Neural cell (in vitro differentiated cells): ENCODE data around the gene ANAPC2. TPM values are rescaled to one million over a fixed set of nuclear protein-coding genes. Genes with fewer than 3 reads are reported as not detected.
A peak's percentile ranks its signal among the peaks of the same experiment; 100 is the strongest.

Experiments used
- H2AFZ ChIP-seq: fragments of 200-600, 300-800 bp; sonication (generic), shearing (Covaris generic); 2 replicates; pipeline ENCODE4 v1.6.0; 2014; ENCODE audit warnings: low read depth, mild to moderate bottlenecking, antibody characterized with exemption, low read length, moderate library complexity
- H3F3A ChIP-seq: fragments of 200-600 bp; shearing (Covaris generic); 2 replicates; pipeline ENCODE4 v1.6.1; 2016; ENCODE audit warnings: mild to moderate bottlenecking, moderate library complexity, mixed read lengths, antibody characterized with exemption, low read length; ENCODE audit not compliant: insufficient read depth, poor library complexity, severe bottlenecking
- H3K27ac ChIP-seq: fragments of 200-600, 300-800 bp; sonication (generic), shearing (Covaris generic); 2 replicates; pipeline ENCODE4 v1.5.1; 2014; ENCODE audit warnings: mild to moderate bottlenecking, low read length, moderate library complexity
- H3K27me3 ChIP-seq: fragments of 300-800, 200-600 bp; sonication (generic), shearing (Covaris generic); 2 replicates; pipeline ENCODE4 v1.6.0; 2014; ENCODE audit warnings: mild to moderate bottlenecking, low read depth, low read length, moderate library complexity; ENCODE audit not compliant: insufficient read depth
- H3K36me3 ChIP-seq: fragments of 300-800, 200-600 bp; sonication (generic), shearing (Covaris generic); 2 replicates; pipeline ENCODE4 v1.5.1; 2014; ENCODE audit warnings: mild to moderate bottlenecking, antibody characterized with exemption, low read length, moderate library complexity; ENCODE audit not compliant: insufficient read depth
- H3K4me2 ChIP-seq: fragments of 300-800, 200-600 bp; sonication (generic), shearing (Covaris generic); 2 replicates; pipeline ENCODE4 v1.6.0; 2014; ENCODE audit warnings: mild to moderate bottlenecking, low read length
- H3K4me3 ChIP-seq: fragments of 300-800, 200-600 bp; sonication (generic), shearing (Covaris generic); 2 replicates; pipeline ENCODE4 v1.5.1; 2014; ENCODE audit warnings: mild to moderate bottlenecking, low read length, moderate library complexity
- H3K79me2 ChIP-seq: fragments of 200-600 bp; shearing (Covaris generic); replicated peaks from 2 replicates; pipeline ENCODE4 v1.6.0; 2014; ENCODE audit warnings: mild to moderate bottlenecking, low read length, moderate library complexity; ENCODE audit not compliant: insufficient read depth
- H3K9ac ChIP-seq: fragments of 300-800, 200-600 bp; sonication (generic), shearing (Covaris generic); 2 replicates; pipeline ENCODE4 v1.6.1; 2016; ENCODE audit warnings: mild to moderate bottlenecking, low read length, mixed read lengths
- H3K9me2 ChIP-seq: fragments of 200-600 bp; shearing (Covaris generic); 2 replicates; pipeline ENCODE4 v1.6.1; 2016; ENCODE audit warnings: mild to moderate bottlenecking, low read length, mixed read lengths; ENCODE audit not compliant: insufficient read depth
- H3K9me3 ChIP-seq: fragments of 200-600, 300-800 bp; sonication (generic), shearing (Covaris generic); 2 replicates; pipeline ENCODE4 v1.6.1; 2016; ENCODE audit warnings: mild to moderate bottlenecking, mixed run types, low read length, moderate library complexity, mixed read lengths
- H4K20me1 ChIP-seq: fragments of 200-600 bp; shearing (Covaris generic); 2 replicates; pipeline ENCODE4 v1.6.1; 2016; ENCODE audit warnings: mild to moderate bottlenecking, mixed run types; ENCODE audit not compliant: insufficient read depth
- EP300 ChIP-seq: fragments of 450-650 bp; conservative IDR thresholded peaks from 2 replicates; pipeline ENCODE4 v1.6.1; 2014; ENCODE audit warnings: antibody characterized with exemption, mild to moderate bottlenecking, moderate library complexity; ENCODE audit not compliant: poor library complexity, severe bottlenecking
- EZH2 ChIP-seq: fragments of 200-600, 300-800 bp; shearing (Covaris generic), sonication (generic); IDR thresholded peaks from 2 replicates; pipeline ENCODE4 v1.6.1; 2014; ENCODE audit warnings: antibody characterized with exemption, low read length, borderline replicate concordance, mild to moderate bottlenecking; ENCODE audit not compliant: insufficient read depth, poor library complexity, severe bottlenecking
- MXI1 ChIP-seq: fragments of 450-650 bp; conservative IDR thresholded peaks from 2 replicates; pipeline ENCODE4 v1.6.1; 2014; ENCODE audit warnings: antibody characterized with exemption, mild to moderate bottlenecking; ENCODE audit not compliant: poor library complexity, severe bottlenecking
- POLR2AphosphoS5 ChIP-seq: IDR thresholded peaks from 2 replicates; pipeline ENCODE4 v1.6.1; 2012
- RAD21 ChIP-seq: fragments of 450-650 bp; conservative IDR thresholded peaks from 2 replicates; pipeline ENCODE4 v1.6.1; 2014; ENCODE audit warnings: antibody characterized with exemption, mild to moderate bottlenecking, moderate library complexity
- SMC3 ChIP-seq: fragments of 450-650 bp; conservative IDR thresholded peaks from 2 replicates; pipeline ENCODE4 v1.6.1; 2014; ENCODE audit warnings: antibody characterized with exemption, mild to moderate bottlenecking, moderate library complexity; ENCODE audit not compliant: poor library complexity
- TAF1 ChIP-seq: IDR thresholded peaks from 2 replicates; pipeline ENCODE4 v1.6.1; 2012; ENCODE audit warnings: low read depth
- polyA plus RNA-seq: library from polyadenylated mRNA; depleted of rRNA; stranded (reverse); fragments of >200 nt; gene quantifications from 2 replicates; pipeline ENCODE4 v1.2.3, GENCODE V29; 2014
- TF ChIP-seq, protein P1 (sequence below): IDR thresholded peaks from 2 replicates; pipeline ENCODE4 v1.6.1; 2012; ENCODE audit warnings: borderline replicate concordance
- TF ChIP-seq, protein P2 (sequence below): fragments of 450-650 bp; IDR thresholded peaks from 2 replicates; pipeline ENCODE4 v1.5.1; 2014; ENCODE audit warnings: antibody characterized with exemption, mild to moderate bottlenecking, moderate library complexity; ENCODE audit not compliant: poor library complexity, severe bottlenecking

The ANAPC2 gene
- polyA plus RNA-seq, 1 donor from 2014 or later = 38.1 TPM

DNA sequence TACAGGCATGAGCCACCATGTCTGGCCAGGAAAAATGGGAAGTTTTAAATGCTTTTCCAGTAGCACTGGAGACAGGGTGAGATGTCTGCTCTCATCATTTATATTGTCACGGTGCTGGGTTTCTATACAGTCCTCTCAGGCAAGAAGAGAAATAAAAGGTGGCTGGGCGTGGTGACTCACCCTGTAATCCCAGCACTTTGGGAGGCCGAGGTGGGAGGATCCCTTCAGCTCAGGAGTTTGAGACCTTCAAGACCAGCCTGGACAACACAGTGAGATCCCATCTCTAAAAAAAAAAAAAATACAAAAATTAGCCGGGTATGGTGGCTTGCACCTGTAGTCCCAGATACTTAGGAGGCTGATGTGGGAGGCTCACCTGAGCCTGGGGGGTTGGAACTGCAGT, 54.2 kb downstream of the ANAPC2 start:
- H3F3A ChIP-seq = no peaks in the 10 kb centered on the region
- H3K4me3 ChIP-seq = no peak overlapping the region
- peaks cover 39% of the 10 kb centered on the region for H3K27me3 ChIP-seq
- no peak overlapping the region for H3K27ac ChIP-seq
- no peak overlapping the region for H3K4me2 ChIP-seq
- H3K36me3 ChIP-seq = no peaks in the 10 kb centered on the region
- peaks cover 1% of the 10 kb centered on the region for H3K79me2 ChIP-seq
- H2AFZ ChIP-seq = no peak overlapping the region
- no peak for TF ChIP-seq EZH2
- no peak overlapping the region for H3K9ac ChIP-seq
- H4K20me1 ChIP-seq = no peaks in the 10 kb centered on the region
- H3K9me2 ChIP-seq = no peaks in the 10 kb centered on the region
- no peaks in the 10 kb centered on the region for H3K9me3 ChIP-seq

DNA sequence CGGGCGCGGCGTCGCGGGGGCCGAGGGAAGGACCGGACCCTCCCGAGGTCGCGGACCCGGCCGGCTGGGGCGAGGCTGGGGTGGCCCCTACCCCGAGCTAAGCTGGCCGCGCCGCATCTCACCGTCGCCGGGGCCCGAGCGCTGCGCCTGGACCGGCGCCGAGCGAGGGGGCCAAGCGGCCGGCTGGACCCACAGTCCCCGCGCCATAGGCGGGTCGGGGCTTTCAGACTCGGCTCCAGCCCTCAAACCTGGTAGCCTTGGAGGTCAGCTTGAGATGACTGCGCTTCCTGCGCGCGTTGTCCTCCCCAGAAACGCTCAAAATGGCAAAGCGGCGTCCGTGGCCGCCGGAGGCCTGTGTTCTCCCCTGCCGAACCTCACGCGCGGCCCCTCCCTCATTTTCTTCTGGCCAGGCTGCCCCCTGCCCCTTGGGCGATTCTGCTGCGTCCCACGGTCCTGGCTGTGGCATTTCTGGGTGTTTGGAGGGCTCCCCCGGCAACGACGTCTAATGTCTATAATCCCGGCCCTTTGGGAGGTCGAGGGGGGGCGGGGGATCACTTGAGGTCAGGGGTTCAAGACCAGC, 58.1 kb downstream of the ANAPC2 start:
- H3K27me3 ChIP-seq = peaks cover 6% of the 10 kb centered on the region
- no peaks in the 10 kb centered on the region for H3K36me3 ChIP-seq
- H3K27ac ChIP-seq = peak overlapping the region; percentile 85
- H3K9me2 ChIP-seq = no peaks in the 10 kb centered on the region
- peaks cover 19% of the 10 kb centered on the region for H3K79me2 ChIP-seq
- no peaks in the 10 kb centered on the region for H3F3A ChIP-seq
- H3K4me3 ChIP-seq = peak overlapping the region; percentile 95
- peak overlapping the region; percentile 48 for H3K4me2 ChIP-seq
- no peak for TF ChIP-seq POLR2AphosphoS5
- TF ChIP-seq, protein P1, sequence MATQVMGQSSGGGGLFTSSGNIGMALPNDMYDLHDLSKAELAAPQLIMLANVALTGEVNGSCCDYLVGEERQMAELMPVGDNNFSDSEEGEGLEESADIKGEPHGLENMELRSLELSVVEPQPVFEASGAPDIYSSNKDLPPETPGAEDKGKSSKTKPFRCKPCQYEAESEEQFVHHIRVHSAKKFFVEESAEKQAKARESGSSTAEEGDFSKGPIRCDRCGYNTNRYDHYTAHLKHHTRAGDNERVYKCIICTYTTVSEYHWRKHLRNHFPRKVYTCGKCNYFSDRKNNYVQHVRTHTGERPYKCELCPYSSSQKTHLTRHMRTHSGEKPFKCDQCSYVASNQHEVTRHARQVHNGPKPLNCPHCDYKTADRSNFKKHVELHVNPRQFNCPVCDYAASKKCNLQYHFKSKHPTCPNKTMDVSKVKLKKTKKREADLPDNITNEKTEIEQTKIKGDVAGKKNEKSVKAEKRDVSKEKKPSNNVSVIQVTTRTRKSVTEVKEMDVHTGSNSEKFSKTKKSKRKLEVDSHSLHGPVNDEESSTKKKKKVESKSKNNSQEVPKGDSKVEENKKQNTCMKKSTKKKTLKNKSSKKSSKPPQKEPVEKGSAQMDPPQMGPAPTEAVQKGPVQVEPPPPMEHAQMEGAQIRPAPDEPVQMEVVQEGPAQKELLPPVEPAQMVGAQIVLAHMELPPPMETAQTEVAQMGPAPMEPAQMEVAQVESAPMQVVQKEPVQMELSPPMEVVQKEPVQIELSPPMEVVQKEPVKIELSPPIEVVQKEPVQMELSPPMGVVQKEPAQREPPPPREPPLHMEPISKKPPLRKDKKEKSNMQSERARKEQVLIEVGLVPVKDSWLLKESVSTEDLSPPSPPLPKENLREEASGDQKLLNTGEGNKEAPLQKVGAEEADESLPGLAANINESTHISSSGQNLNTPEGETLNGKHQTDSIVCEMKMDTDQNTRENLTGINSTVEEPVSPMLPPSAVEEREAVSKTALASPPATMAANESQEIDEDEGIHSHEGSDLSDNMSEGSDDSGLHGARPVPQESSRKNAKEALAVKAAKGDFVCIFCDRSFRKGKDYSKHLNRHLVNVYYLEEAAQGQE = no peak
- TF ChIP-seq EZH2 = no peak
- TF ChIP-seq MXI1 = no peak
- TF ChIP-seq EP300 = no peak
- TF ChIP-seq TAF1 = no peak
- TF ChIP-seq, protein P2, sequence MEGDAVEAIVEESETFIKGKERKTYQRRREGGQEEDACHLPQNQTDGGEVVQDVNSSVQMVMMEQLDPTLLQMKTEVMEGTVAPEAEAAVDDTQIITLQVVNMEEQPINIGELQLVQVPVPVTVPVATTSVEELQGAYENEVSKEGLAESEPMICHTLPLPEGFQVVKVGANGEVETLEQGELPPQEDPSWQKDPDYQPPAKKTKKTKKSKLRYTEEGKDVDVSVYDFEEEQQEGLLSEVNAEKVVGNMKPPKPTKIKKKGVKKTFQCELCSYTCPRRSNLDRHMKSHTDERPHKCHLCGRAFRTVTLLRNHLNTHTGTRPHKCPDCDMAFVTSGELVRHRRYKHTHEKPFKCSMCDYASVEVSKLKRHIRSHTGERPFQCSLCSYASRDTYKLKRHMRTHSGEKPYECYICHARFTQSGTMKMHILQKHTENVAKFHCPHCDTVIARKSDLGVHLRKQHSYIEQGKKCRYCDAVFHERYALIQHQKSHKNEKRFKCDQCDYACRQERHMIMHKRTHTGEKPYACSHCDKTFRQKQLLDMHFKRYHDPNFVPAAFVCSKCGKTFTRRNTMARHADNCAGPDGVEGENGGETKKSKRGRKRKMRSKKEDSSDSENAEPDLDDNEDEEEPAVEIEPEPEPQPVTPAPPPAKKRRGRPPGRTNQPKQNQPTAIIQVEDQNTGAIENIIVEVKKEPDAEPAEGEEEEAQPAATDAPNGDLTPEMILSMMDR = no peak
- no peak for TF ChIP-seq SMC3
- TF ChIP-seq RAD21 = no peak
- peak overlapping the region; percentile 87 for H3K9ac ChIP-seq
- H4K20me1 ChIP-seq = no peaks in the 10 kb centered on the region
- H2AFZ ChIP-seq = peak overlapping the region; percentile 56
- no peaks in the 10 kb centered on the region for H3K9me3 ChIP-seq
